Thyroid gland (tissue), 4 donors: ENCODE results near the gene YWHAQ.

Source experiments
- CTCF ChIP-seq, 6 experiments: fragments of 200-600 bp in 3 of 6; fragments of 450-650 bp in 3 of 6; sonication (generic) in 3 of 6; IDR thresholded peaks; one replicate each; pipeline ENCODE4 v1.5.1; 2016 to 2019; ENCODE audit warnings: antibody characterized with exemption in 6 of 6, mild to moderate bottlenecking in 2 of 6, inconsistent platforms in 1 of 6, moderate library complexity in 1 of 6
- POLR2A ChIP-seq, 2 donors: fragments of 450-650 bp; IDR thresholded peaks; one replicate each; pipeline ENCODE4 v1.6.1; 2017; ENCODE audit warnings: antibody characterized with exemption in 2 of 2, mild to moderate bottlenecking in 2 of 2, moderate library complexity in 1 of 2

- no peak for TF ChIP-seq CTCF (IDR thresholded peaks at IDR 0.05)
- no peak for TF ChIP-seq POLR2A (IDR thresholded peaks at IDR 0.05)
Measured at GRCh38 chr2:9637330-9637729, 6.5 kb upstream of the YWHAQ start.
